Measurements from ENCODE around the gene SLC25A1. TPM values are rescaled to one million over a fixed set of nuclear protein-coding genes. Genes with fewer than 3 reads are reported as not detected.

The SLC25A1 gene
- total and polyA plus RNA-seq, 2 of the 4 experiments (the other 2 are of a cell fraction) = 41.0 to 56.5 TPM

DNA sequence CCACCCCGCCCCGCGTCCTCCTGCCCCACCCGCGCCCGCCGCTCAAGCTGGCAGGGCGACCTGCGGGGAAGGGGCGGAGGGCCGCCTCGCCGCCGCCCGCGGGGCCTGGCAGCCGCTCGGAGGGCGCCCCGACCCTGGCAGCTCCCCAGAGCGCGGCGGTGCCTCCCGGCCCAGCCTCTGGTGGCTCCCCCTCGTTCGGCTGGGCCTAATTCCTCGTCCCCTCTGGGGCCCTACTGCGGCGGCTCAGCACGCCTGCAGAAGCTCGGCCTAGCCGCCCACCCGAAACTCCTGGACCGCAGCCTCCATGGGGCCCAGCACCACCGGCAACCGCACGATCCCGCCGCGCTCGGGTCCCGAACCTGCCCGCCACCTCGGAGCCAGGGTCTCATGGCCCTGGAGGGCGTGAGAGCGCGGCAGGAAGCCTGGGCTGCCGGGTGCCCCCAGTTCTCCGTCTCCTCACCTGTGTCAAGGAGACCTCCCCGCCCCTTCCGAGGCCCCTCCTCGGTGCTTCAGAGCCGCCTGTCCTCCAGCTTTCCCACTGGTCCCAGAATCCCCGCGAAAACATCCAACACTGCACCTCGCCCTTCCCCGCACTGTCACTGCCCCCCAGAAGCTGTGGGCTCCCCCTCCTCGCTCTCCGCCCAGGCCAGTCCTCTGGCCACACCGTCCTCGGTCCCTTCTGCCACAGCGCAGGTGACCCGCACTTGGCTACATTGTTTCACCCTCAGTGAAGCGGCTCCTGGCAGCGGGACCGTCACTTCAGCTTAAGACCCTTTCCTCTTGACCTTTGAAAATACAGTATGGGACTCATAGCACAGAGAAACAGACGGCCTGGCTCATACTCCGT lies 27.8 kb downstream of the SLC25A1 start:
- CTCF ChIA-PET = no interaction called here
- DNase-seq = no peak
- H3K23ac ChIP-seq (ENCODE audit: low read depth, low read length) = no peak overlapping the region
- WGBS, 2 experiments (ENCODE audit: extremely low coverage in 2 of 2, insufficient read length in 1 of 2) = 6% methylated on average over 34 of the region's 68 CpGs; no CpG with 5 or more reads in 1 of the 2 experiments
- no peak for TF ChIP-seq NFE2L2 (IDR thresholded peaks at IDR 0.05; ENCODE audit: low read depth, low read length)
- no peak for TF ChIP-seq MAZ (IDR thresholded peaks at IDR 0.05; ENCODE audit: borderline replicate concordance, low read depth, low read length)
- no peak for TF ChIP-seq RFX5 (IDR thresholded peaks at IDR 0.05; ENCODE audit: low read depth, low read length)
- TF ChIP-seq, protein P1, sequence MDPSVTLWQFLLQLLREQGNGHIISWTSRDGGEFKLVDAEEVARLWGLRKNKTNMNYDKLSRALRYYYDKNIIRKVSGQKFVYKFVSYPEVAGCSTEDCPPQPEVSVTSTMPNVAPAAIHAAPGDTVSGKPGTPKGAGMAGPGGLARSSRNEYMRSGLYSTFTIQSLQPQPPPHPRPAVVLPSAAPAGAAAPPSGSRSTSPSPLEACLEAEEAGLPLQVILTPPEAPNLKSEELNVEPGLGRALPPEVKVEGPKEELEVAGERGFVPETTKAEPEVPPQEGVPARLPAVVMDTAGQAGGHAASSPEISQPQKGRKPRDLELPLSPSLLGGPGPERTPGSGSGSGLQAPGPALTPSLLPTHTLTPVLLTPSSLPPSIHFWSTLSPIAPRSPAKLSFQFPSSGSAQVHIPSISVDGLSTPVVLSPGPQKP (IDR thresholded peaks at IDR 0.05; ENCODE audit: borderline replicate concordance, low read depth, low read length) = no peak
- TF ChIP-seq MXI1 (IDR thresholded peaks at IDR 0.05; ENCODE audit: borderline replicate concordance, low read depth, low read length) = no peak
- no peak for TF ChIP-seq CEBPB (IDR thresholded peaks at IDR 0.05; ENCODE audit: low read depth, low read length)
- TF ChIP-seq CHD1 (IDR thresholded peaks at IDR 0.05; ENCODE audit: low read depth, low read length) = no peak
- TF ChIP-seq RAD21 (IDR thresholded peaks at IDR 0.05; ENCODE audit: low read length) = no peak
- TF ChIP-seq, protein P2, sequence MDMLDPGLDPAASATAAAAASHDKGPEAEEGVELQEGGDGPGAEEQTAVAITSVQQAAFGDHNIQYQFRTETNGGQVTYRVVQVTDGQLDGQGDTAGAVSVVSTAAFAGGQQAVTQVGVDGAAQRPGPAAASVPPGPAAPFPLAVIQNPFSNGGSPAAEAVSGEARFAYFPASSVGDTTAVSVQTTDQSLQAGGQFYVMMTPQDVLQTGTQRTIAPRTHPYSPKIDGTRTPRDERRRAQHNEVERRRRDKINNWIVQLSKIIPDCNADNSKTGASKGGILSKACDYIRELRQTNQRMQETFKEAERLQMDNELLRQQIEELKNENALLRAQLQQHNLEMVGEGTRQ (IDR thresholded peaks at IDR 0.05; ENCODE audit: low read depth, low read length) = no peak
- TF ChIP-seq POLR2A (IDR thresholded peaks at IDR 0.05; ENCODE audit: low read depth, low read length) = no peak
- TF ChIP-seq MAFK (IDR thresholded peaks at IDR 0.05; ENCODE audit: low read depth, low read length) = no peak
- TF ChIP-seq BHLHE40 (IDR thresholded peaks at IDR 0.05; ENCODE audit: low read depth, low read length) = no peak
- no peak for TF ChIP-seq RCOR1 (IDR thresholded peaks at IDR 0.05; ENCODE audit: insufficient replicate concordance, low read length)
- no peaks in the 10 kb centered on the region for H3K79me1 ChIP-seq (ENCODE audit: low read depth in 1 of 2, low read length in 2 of 2)
- H3K56ac ChIP-seq (ENCODE audit: extremely low read depth, insufficient read depth, low read length) = no peak overlapping the region
- POLR2A ChIA-PET (ENCODE audit: unreplicated experiment) = no interaction called here
- H3K4ac ChIP-seq (ENCODE audit: low read depth, low read length) = no peak overlapping the region
- BruUV-seq (replicated peaks) = no TSS peak
- no peak for ATAC-seq (ENCODE audit: low read depth)
- in situ Hi-C loops (cut with MboI; ENCODE audit: low sequenced_read_pairs) = no loop called here
- no peak overlapping the region for H3K9ac ChIP-seq (ENCODE audit: low read depth, low read length)
- H2BK120ac ChIP-seq (ENCODE audit: low read depth, low read length) = no peak overlapping the region
- no peaks in the 10 kb centered on the region for H4K20me1 ChIP-seq (ENCODE audit: insufficient read depth, low read length)
- dilution Hi-C loops (cut with HindIII; ENCODE audit: low sequenced_read_pairs, unreplicated experiment) = no loop called here
- H2BK20ac ChIP-seq (ENCODE audit: low read depth, low read length) = no peak overlapping the region
- intact Hi-C loops (cut with micrococcal nuclease) = no loop called here
- H2BK15ac ChIP-seq (ENCODE audit: low read depth, low read length) = no peak overlapping the region
- H4K8ac ChIP-seq (ENCODE audit: low read depth in 2 of 2, low read length in 2 of 2) = no peak overlapping the region
- H3K36me3 ChIP-seq (ENCODE audit: control insufficient read depth, insufficient read depth, low read length) = no peaks in the 10 kb centered on the region
- H3K9me1 ChIP-seq (ENCODE audit: insufficient read depth, low read length) = no peaks in the 10 kb centered on the region; the same call in 1 of the 2 replicates
- no peak overlapping the region for H2AFZ ChIP-seq (replicated peaks; ENCODE audit: low read length, poor library complexity)
- no peak overlapping the region for H2AK5ac ChIP-seq (ENCODE audit: low read depth, low read length)
- H3K4me1 ChIP-seq (ENCODE audit: control insufficient read depth, insufficient read depth, low read length) = no peaks in the 10 kb centered on the region
- no peak overlapping the region for H4K91ac ChIP-seq (ENCODE audit: insufficient read depth, low read depth, low read length)
- no peak overlapping the region for H2BK5ac ChIP-seq (ENCODE audit: low read depth, low read length, poor library complexity, severe bottlenecking)
- H2AK9ac ChIP-seq (replicated peaks; ENCODE audit: low read depth, low read length, poor library complexity) = no peak overlapping the region
- peaks cover 5% of the 10 kb centered on the region; the same call in 1 of the 2 replicates for H3K9me3 ChIP-seq (ENCODE audit: control insufficient read depth, insufficient read depth, low read length)
- no peak overlapping the region for H3K14ac ChIP-seq (replicated peaks; ENCODE audit: low read depth, low read length)
- peaks cover 59% of the 10 kb centered on the region for H3K27me3 ChIP-seq (ENCODE audit: control insufficient read depth, insufficient read depth, low read length)
- H3K4me2 ChIP-seq (ENCODE audit: low read depth, low read length) = no peak overlapping the region
- H4K5ac ChIP-seq (ENCODE audit: low read depth, low read length) = no peak overlapping the region
- H3K4me3 ChIP-seq (ENCODE audit: insufficient read depth, low read depth, low read length) = no peak overlapping the region
- H3K27ac ChIP-seq (ENCODE audit: insufficient read depth, low read length) = no peak overlapping the region
- no peak overlapping the region for H3K18ac ChIP-seq (ENCODE audit: low read depth, low read length)
